Measurements from ENCODE around the gene BRPF3.

Gene BRPF3

GRCh38 chr6:36186199-36186598 is 10.3 kb upstream of the BRPF3 start:
- in situ Hi-C loops (cut with MboI; ENCODE audit: low sequenced_read_pairs), result no loop called here
- no peak for DNase-seq (ENCODE audit: low spot score in 2 of 2)
- no peaks in the 10 kb centered on the region for H3K36me3 ChIP-seq (replicated peaks)

GRCh38 chr6:36187446-36187845 is 9.1 kb upstream of the BRPF3 start:
- Histone ChIP-seq H3K27me3 (ENCODE audit: low read depth) (no peaks in the 10 kb centered on the region), H3K36me3 (replicated peaks) (no peaks in the 10 kb centered on the region), H3K4me3 (no peak overlapping the region), H3K4me1 (no peaks in the 10 kb centered on the region), H3K9me3 (peaks cover 4% of the 10 kb centered on the region)
- in situ Hi-C loops (cut with MboI; ENCODE audit: low sequenced_read_pairs), result no loop called here
- no peak for DNase-seq (ENCODE audit: low spot score in 2 of 2)

More at GRCh38 chr6:36186199-36186598, 10.3 kb upstream of the BRPF3 start:
- H3K4me1 ChIP-seq, result no peaks in the 10 kb centered on the region
- peaks cover 4% of the 10 kb centered on the region for H3K9me3 ChIP-seq
- no peaks in the 10 kb centered on the region for H3K27me3 ChIP-seq (ENCODE audit: low read depth)
- H3K4me3 ChIP-seq, result no peak overlapping the region

DNA sequence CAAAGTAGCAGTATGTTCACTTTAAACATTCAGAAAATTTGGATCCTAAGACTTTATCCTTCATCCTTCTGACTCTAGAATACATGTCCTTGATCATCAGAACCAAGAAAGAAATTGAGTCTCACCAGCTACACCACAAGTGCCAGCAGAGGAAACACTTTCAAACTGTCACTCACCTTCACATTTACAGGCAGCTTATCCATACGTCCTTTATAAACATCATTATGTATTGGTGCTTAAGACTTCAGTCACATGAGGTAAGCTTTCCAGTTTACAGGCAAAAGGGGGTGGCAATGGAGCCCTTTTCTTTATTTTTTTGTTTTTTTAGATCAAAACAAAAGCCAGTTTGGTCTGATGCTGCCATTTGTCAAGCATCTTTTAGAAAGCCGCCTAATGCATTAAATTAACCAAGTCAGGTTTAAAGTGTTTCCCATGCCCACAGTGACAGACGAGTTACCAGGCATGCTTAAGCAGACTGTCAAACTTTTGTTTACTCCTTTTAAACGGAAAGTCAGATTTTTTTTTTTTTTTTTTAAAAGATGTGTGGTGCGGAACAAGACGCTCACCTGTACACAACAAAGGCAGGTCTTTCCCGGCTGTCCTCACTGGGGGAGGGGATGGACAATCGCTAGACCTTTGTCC is 952 bp upstream of the BRPF3 start:
- H3K36me3 ChIP-seq (replicated peaks), result peaks cover 10% of the 10 kb centered on the region
- H3K4me1 ChIP-seq, result peaks cover 8% of the 10 kb centered on the region
- peak overlapping the region; percentile 58 for H3K4me3 ChIP-seq
- in situ Hi-C loops (cut with MboI; ENCODE audit: low sequenced_read_pairs), result no loop called here
- DNase-seq (ENCODE audit: low spot score in 2 of 2), result peak in 1 of 2 experiments; percentile 37
- no peaks in the 10 kb centered on the region for H3K27me3 ChIP-seq (ENCODE audit: low read depth)
- no peaks in the 10 kb centered on the region for H3K9me3 ChIP-seq

GRCh38 chr6:36196880-36197548 is 470 bp downstream of the BRPF3 start:
- DNase-seq (ENCODE audit: low spot score in 2 of 2), result peak; percentile 93 to 100
- in situ Hi-C loops (cut with MboI; ENCODE audit: low sequenced_read_pairs), result no loop called here

GRCh38 chr6:36197739-36198221 is 1.2 kb downstream of the BRPF3 start:
- H3K36me3 ChIP-seq (replicated peaks), result peaks cover 29% of the 10 kb centered on the region
- H3K4me3 ChIP-seq, result peak overlapping the region; percentile 58
- no peaks in the 10 kb centered on the region for H3K27me3 ChIP-seq (ENCODE audit: low read depth)
- in situ Hi-C loops (cut with MboI; ENCODE audit: low sequenced_read_pairs), result no loop called here
- no peak for DNase-seq (ENCODE audit: low spot score in 2 of 2)
- H3K4me1 ChIP-seq, result peaks cover 8% of the 10 kb centered on the region
- no peaks in the 10 kb centered on the region for H3K9me3 ChIP-seq

More at GRCh38 chr6:36196880-36197548, 470 bp downstream of the BRPF3 start:
- Histone ChIP-seq H3K4me3 (peak overlapping the region; percentile 58), H3K36me3 (replicated peaks) (peaks cover 23% of the 10 kb centered on the region), H3K27me3 (ENCODE audit: low read depth) (no peaks in the 10 kb centered on the region), H3K4me1 (peaks cover 8% of the 10 kb centered on the region), H3K9me3 (no peaks in the 10 kb centered on the region)

DNA sequence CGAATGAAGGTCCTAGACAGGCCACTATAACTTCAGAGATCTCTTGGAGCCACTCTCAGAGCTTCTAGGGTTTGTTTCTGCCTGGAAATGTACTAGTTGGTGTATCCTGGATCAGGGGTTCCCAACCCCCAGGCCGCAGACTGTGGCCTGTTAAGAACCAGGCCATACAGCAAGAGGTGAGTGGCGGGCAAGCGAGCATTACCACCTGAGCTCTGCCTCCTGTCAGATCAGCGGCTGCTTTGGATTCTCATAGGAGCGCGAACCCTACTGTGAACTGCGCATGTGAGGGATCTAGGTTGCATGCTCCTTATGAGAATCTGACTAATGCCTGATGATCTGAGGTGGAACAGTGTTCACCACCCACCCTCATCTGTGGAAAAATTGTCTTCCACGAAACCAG is 2.4 kb downstream of the BRPF3 start:
- Histone ChIP-seq H3K27me3 (ENCODE audit: low read depth) (no peaks in the 10 kb centered on the region), H3K9me3 (no peaks in the 10 kb centered on the region), H3K4me3 (no peak overlapping the region), H3K36me3 (replicated peaks) (peaks cover 38% of the 10 kb centered on the region), H3K4me1 (peaks cover 8% of the 10 kb centered on the region)
- in situ Hi-C loops (cut with MboI; ENCODE audit: low sequenced_read_pairs), result no loop called here
- no peak for DNase-seq (ENCODE audit: low spot score in 2 of 2)

DNA sequence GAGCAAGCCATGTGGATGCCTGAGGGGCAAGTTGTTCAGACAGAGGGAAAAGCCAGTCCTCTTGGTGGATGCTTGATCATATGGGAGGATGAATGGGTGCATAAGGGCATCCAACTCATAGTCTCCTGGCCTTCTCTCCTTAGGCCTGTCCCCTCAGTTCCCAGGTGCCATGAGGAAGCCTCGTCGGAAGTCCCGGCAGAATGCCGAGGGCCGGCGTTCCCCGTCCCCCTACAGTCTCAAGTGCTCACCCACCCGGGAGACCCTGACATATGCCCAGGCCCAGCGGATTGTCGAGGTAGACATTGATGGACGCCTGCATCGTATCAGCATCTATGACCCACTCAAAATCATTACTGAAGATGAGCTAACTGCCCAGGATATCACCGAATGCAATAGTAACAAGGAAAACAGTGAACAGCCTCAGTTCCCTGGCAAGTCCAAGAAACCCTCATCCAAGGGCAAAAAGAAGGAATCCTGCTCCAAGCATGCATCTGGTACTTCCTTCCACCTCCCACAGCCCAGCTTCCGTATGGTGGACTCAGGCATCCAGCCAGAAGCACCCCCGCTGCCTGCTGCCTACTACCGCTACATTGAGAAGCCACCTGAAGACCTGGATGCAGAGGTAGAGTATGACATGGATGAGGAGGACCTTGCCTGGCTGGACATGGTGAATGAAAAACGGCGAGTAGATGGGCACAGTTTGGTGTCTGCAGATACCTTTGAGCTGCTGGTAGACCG is 3.8 kb downstream of the BRPF3 start:
- peaks cover 7% of the 10 kb centered on the region for H3K4me1 ChIP-seq

GRCh38 chr6:36200998-36201596 is 4.6 kb downstream of the BRPF3 start:
- Histone ChIP-seq H3K4me1 (no peaks in the 10 kb centered on the region; the same call in 1 of the 2 replicates), H3K36me3 (replicated peaks) (peaks cover 48% of the 10 kb centered on the region), H3K4me3 (no peak overlapping the region), H3K27me3 (ENCODE audit: low read depth) (no peaks in the 10 kb centered on the region), H3K9me3 (no peaks in the 10 kb centered on the region)
- in situ Hi-C loops (cut with MboI; ENCODE audit: low sequenced_read_pairs), result no loop called here
- DNase-seq (ENCODE audit: low spot score in 2 of 2), result no peak

More for the DNA sequence above, 3.8 kb downstream of the BRPF3 start:
- DNase-seq (ENCODE audit: low spot score in 2 of 2), result no peak
- in situ Hi-C loops (cut with MboI; ENCODE audit: low sequenced_read_pairs), result no loop called here
- Histone ChIP-seq H3K4me3 (no peak overlapping the region), H3K9me3 (no peaks in the 10 kb centered on the region), H3K27me3 (ENCODE audit: low read depth) (no peaks in the 10 kb centered on the region), H3K36me3 (replicated peaks) (peaks cover 41% of the 10 kb centered on the region)

DNA sequence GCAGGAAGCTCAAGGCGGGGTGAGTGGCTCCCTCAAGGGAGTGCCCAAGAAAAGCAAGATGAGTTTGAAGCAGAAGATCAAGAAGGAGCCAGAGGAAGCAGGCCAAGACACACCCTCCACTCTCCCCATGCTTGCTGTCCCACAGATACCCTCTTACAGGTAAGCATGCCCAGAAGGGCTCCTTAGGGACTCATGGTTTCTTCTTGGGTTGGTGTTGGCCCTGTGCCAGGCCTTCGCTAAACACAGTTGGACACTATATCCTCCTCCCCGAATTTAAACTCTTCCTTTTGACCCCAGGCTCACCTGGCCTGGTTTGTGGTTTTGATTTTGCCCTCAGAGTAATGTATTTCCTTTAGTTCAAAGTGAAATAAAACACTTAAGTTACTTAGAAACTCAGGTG is 5.1 kb downstream of the BRPF3 start:
- peaks cover 52% of the 10 kb centered on the region for H3K36me3 ChIP-seq (replicated peaks)
- in situ Hi-C loops (cut with MboI; ENCODE audit: low sequenced_read_pairs), result no loop called here
- no peak overlapping the region for H3K4me3 ChIP-seq

GRCh38 chr6:36202101-36202500 is 5.6 kb downstream of the BRPF3 start:
- no peaks in the 10 kb centered on the region for H3K27me3 ChIP-seq (ENCODE audit: low read depth)
- no peaks in the 10 kb centered on the region for H3K9me3 ChIP-seq
- DNase-seq (ENCODE audit: low spot score in 2 of 2), result no peak
- H3K4me3 ChIP-seq, result no peak overlapping the region
- peaks cover 56% of the 10 kb centered on the region for H3K36me3 ChIP-seq (replicated peaks)
- in situ Hi-C loops (cut with MboI; ENCODE audit: low sequenced_read_pairs), result no loop called here
- H3K4me1 ChIP-seq, result no peaks in the 10 kb centered on the region

More for the DNA sequence above, 5.1 kb downstream of the BRPF3 start:
- Histone ChIP-seq H3K27me3 (ENCODE audit: low read depth) (no peaks in the 10 kb centered on the region), H3K4me1 (no peaks in the 10 kb centered on the region), H3K9me3 (no peaks in the 10 kb centered on the region)
- no peak for DNase-seq (ENCODE audit: low spot score in 2 of 2)

GRCh38 chr6:36204068-36204753 is 7.7 kb downstream of the BRPF3 start:
- no peak overlapping the region for H3K4me3 ChIP-seq
- H3K27me3 ChIP-seq (ENCODE audit: low read depth), result no peaks in the 10 kb centered on the region
- in situ Hi-C loops (cut with MboI; ENCODE audit: low sequenced_read_pairs), result no loop called here
- H3K4me1 ChIP-seq, result no peaks in the 10 kb centered on the region
- peaks cover 73% of the 10 kb centered on the region for H3K36me3 ChIP-seq (replicated peaks)
- no peaks in the 10 kb centered on the region for H3K9me3 ChIP-seq
- no peak for DNase-seq (ENCODE audit: low spot score in 2 of 2)

GRCh38 chr6:36207155-36207554 is 10.6 kb downstream of the BRPF3 start:
- DNase-seq (ENCODE audit: low spot score in 2 of 2), result no peak
- in situ Hi-C loops (cut with MboI; ENCODE audit: low sequenced_read_pairs), result no loop called here
- Histone ChIP-seq H3K36me3 (replicated peaks) (peaks cover 75% of the 10 kb centered on the region), H3K9me3 (no peaks in the 10 kb centered on the region), H3K4me1 (no peaks in the 10 kb centered on the region), H3K4me3 (no peak overlapping the region), H3K27me3 (ENCODE audit: low read depth) (no peaks in the 10 kb centered on the region)

GRCh38 chr6:36209606-36210005 is 13.1 kb downstream of the BRPF3 start:
- in situ Hi-C loops (cut with MboI; ENCODE audit: low sequenced_read_pairs), result no loop called here

More at GRCh38 chr6:36209606-36210005, 13.1 kb downstream of the BRPF3 start:
- no peak for DNase-seq (ENCODE audit: low spot score in 2 of 2)
- Histone ChIP-seq H3K4me3 (no peak overlapping the region), H3K36me3 (replicated peaks) (peaks cover 77% of the 10 kb centered on the region), H3K27me3 (ENCODE audit: low read depth) (no peaks in the 10 kb centered on the region), H3K4me1 (no peaks in the 10 kb centered on the region), H3K9me3 (no peaks in the 10 kb centered on the region)

Measured in HAP-1 (cell line).